GM18519 (cell line): Measurements from ENCODE around the gene HENMT1.
"Not testable (repeated sequence)": the region's sequence is repeated elsewhere in the genome, so short reads cannot be mapped to it uniquely, and the experiment has no call there.

ENCODE experiments used
- ATAC-seq: cut with Tn5 transposase; IDR thresholded peaks from one replicate; pipeline ENCODE4 v1.9.1; 2021; ENCODE audit warnings: mild to moderate bottlenecking, moderate library complexity; ENCODE audit not compliant: unreplicated experiment, low FRiP score

HENMT1 gene

DNA sequence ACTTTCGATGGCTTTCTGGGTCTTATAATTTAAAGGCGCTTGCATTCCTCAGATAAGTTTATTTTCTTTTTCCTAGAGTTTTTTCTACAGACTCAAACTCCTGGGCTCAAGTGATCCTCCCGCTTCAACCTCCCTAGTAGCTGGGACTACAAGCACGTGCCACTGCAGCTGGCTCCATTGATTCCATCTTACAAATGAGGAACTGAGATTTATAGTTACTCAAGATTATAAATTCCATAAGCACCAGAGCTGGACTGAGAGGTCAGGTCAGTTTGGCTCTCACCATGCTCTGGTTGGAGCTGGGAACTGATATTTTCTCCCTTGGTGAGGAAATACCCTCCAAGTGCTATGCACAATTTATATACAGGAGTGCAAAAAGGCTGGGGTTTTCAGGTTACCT is 17.8 kb upstream of the HENMT1 start:
- ATAC-seq, result no peak

DNA sequence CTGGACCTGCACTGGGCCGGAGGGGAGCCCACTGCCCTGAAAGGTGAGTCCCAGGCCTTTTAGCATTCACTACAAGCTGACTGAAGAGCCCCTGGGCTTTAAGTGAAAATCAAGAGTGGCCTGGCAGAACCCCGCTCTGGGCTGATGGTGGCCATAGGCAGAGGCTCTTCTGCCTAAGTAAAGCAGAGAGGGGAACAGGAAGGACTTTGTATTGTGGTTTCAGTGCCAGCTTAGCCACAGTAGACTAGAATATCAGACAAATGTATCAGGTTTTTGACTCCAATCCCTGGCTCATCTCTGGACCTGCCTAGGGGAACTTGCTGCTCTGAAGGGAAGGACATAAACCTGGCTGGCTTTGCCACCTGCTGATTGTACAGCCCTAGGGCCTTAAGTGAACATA is 10.2 kb upstream of the HENMT1 start:
- no peak for ATAC-seq

DNA sequence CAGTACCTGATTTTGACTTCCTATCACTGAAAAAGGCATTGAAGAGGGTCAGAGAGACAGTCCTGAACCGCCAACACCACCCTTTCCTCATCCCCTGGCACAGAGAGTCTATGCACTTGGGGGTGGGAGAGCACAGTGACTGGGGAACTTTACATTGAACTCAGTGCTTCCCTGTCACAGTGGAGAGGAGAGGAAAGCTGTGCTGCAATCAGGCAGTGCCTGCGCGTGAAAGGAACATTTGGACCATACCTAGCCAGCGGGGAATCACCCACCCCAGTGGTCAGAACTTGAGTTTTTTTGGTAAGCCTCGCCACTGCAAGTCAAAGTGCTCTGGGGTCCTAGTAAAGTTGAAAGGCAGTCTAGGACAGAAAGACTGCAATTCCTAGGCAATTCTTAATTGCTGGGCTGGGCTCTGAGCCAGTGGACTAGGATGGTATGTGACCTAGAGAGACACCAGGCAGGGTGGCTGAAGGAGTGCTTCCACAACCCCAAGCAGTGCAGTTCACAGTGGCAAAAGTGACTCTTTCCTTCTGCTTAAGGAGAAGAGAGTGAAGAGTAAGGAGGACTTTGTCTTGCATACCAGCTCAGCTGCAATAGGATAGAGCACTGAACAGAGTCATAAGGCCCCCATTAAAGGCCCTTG is 9.4 kb upstream of the HENMT1 start:
- ATAC-seq, result no peak

DNA sequence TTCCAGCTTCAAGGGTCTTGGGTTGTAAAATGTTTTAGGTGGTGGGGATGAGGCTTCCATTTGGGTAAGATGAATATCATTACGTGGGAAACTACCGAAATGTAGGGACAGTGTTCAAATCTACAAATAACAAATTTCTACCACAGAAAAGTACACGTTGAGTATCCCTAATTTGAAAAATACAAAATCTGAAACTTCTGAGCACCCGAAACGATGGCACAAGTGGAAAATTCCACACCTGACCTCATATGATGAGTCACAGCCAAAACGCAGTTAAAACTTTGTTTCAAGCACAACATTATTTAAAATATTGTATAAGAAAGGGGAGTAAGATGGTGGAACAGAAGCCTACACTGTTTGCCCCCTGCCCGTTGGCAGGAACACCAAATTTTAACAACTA is 8.8 kb upstream of the HENMT1 start:
- no peak for ATAC-seq

DNA sequence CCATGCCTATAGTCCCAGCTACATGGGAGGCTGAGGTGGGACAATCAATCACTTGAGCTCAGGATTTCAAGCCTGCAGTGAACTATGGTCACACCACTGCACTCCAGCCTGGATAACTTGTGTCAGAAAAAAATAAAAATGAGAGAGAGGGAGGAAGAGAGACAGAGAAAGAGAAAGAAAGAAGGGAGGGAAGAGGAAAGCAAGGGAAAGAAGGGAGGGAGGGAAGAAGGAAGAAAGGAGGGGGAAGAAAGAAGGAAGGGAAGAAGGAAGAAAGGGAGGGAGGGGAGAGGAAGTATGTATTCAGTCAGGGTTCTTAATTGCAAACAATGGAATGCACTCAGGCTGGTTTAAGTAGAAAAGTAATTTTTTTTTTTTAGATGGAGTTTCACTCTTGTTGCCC is 7.9 kb upstream of the HENMT1 start:
- ATAC-seq, result no peak

DNA sequence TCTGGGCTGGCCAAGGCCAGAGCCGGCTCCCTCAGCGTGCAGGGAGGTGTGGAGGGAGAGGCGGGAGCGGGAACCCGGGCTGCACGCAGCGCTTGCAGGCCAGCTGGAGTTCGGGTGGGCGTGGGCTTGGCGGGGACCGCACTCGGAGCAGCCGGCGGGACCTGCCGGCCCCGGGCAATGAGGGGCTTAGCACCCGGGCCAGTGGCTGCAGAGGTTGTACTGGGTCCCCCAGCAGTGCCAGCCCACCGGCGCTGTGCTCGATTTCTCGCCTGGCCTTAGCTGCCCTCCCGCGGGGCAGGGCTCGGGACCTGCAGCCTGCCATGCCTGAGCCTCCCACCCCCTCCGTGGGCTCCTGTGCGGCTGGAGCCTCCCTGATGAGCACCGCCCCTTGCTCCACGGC is 6.5 kb upstream of the HENMT1 start:
- ATAC-seq, result not testable (repeated sequence)

DNA sequence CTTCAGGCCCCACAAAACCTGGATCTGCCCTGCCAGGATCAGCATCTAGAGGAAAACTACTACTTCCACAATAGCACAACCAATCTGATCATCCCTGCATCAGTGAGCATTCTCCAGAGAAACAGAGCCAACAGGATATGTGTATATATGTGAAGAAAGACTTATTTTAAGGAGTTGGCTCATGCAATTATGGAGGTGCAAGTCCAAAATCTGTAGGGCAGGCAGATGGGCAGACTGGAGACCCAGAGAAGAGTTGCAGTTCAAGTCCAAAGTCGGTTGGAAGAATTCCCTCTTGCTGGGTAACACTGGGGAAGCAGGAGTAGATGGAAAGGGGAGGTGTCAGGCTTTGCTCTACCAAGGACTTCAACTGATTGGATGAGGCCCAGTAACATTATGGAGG is 4.9 kb upstream of the HENMT1 start:
- ATAC-seq, result no peak

DNA sequence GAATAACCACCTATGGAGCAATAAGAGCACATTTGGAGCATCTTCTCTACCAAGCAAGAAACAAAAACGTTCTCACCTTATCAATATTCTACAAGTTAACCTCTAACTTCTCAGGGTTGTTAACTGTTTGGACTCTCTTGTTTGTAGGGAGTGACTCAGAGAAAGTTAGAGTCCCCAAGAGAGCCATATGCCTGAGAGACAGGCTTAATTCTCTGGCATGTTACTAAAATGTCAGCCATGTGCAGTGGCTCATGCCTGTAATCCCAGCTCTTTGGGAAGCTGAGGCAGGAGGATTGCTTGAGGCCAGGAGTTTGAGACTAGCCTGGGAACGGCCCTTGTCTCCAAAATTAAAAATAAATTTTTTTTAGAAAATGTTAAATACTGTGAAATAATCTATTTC is 4.2 kb upstream of the HENMT1 start:
- no peak for ATAC-seq

DNA sequence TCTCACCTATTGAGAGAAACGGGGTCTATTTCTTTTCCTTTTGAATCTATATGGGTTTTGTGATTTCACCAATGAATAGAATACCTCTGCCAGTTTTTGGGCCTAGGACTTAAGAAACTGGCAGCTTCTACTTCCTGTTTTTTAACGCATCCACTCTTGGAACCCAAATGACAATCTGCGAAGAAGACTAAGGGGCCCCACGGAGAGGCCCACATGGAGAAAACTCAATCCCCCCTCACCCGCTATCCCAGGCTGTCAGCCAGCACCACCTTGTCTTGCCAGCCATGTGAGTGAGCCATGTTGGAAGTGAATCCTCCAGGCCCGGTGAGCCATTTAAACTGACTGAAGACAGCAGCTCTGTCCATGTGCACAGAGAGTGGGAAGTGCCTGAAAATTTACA is 3.6 kb upstream of the HENMT1 start:
- ATAC-seq, result no peak

DNA sequence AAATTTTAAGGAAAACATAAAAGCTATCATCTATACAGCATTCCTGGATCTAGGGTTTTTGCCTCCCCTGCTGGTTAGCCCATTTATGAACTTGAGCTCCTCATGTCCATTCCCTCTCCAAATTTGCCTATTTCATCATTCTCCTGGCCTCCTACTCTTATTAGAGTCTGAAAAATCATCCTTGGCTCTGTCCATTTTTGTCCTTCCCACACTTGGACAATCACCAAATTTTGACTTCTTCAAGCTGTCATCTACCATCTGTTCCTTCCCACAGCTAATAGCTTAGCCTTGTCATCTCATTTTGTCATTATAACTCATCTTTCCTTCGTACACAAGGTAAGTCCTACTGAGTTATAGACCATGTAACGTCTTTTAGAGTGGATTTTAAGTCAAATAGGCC is 2.2 kb upstream of the HENMT1 start:
- no peak for ATAC-seq

DNA sequence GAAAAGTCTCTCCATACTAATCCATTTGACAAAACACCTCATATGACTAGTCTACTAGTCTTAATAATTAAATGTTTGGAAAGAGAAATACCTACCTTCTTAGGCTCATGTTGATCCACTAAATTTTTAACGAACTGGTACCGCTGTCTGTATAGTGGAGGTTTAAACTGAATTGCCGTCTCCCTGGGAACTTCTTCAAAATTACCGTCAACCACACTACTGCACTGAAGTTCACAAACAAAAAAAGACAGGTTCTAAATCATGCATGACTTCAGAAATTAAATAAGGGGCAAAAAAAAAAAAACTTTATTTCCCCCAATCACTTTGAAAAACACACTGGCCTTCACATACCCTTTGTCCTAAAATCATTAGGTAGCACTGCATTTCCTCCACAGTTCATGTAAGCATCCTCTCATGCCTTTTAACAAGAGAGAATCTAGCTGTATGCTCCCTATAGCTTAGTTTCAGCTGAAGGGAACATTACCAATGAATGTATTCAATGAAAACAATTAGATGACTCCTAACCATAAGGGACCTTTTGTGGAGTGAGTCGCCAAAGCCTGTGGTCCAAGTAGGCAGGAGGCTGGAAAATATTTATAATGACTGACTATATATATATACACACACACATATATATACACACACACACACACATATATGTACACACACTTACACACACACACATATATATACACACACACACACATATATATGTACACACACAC is 3.4 kb downstream of the HENMT1 start:
- ATAC-seq, result no peak

DNA sequence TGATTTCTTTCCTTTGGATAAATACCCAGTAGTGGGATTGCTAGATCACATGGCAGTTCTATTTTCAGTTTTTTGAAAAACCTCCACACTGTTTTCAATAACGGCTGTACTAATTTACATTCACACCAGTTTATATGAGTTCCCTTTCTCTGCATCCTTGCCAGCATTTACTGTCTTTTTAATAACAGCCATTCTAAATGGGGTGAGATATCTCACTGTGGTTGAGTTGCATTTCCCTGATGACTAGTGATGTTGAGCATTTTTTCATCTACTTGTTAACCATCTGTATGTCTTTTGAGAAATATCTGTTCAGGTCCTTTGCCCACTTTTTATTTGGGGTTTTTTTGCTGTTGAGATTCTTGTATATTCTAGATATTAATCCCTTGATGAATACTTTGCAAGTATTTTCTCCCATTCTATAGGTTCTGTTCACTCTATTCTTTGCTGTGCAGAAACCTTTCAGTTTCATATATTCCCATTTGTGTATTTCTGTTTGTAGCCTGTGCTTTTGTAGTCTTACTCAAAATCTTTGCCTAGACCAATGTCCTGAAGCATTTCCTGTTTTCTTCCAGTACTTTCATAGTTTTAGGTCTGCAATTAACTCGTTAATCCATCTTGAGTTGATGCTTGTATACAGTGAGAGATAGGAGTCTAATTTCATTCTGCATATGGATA is 7.3 kb downstream of the HENMT1 start:
- ATAC-seq, result no peak

DNA sequence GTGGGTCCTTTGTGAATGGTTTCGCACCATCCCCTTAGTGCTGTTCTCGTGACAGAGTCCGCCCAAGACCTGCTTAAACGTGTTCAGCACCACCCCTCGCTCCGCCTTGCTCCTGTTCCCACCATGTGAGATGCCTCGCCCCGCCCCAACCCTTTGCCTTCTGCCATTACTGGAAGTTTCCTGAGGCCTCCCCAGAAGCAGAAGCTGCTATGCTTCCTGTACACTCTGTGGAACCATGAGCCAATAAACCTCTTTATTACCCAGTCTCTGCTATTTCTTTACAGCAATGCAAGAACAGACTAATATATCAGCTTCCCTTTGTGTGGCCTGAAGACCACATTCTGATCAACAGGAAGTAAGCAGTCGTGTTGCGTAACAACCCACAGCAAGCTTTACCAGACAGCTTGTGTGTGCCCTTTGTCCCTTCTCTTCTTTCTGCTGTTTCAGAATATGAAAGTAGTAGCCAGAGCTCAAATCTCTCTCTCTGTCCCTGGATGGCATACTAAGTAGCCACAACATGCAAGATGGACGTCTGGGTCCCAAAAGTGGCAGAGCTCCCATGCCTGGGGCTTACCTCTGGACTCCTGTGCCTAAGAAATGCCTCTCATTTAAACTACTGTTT is 14.1 kb downstream of the HENMT1 start:
- ATAC-seq, result no peak

DNA sequence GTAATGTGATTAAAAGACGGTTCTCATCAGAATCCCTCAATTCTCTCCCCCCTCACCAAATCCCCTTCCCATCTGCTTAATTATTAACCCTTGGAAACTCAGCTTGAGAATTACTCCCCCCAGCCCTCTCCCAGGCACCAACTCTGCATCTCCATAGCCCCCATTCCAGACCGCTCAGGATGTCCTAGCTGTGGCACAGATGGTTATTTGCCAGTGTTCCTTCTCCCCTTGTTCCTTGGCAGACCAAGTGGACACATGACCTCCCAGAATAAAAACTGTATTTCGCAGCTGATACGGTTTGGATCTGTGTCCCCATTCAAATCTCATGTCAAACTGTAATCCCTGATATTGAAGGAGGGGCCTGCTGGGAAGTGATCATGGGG is 14.6 kb downstream of the HENMT1 start:
- ATAC-seq, result no peak

DNA sequence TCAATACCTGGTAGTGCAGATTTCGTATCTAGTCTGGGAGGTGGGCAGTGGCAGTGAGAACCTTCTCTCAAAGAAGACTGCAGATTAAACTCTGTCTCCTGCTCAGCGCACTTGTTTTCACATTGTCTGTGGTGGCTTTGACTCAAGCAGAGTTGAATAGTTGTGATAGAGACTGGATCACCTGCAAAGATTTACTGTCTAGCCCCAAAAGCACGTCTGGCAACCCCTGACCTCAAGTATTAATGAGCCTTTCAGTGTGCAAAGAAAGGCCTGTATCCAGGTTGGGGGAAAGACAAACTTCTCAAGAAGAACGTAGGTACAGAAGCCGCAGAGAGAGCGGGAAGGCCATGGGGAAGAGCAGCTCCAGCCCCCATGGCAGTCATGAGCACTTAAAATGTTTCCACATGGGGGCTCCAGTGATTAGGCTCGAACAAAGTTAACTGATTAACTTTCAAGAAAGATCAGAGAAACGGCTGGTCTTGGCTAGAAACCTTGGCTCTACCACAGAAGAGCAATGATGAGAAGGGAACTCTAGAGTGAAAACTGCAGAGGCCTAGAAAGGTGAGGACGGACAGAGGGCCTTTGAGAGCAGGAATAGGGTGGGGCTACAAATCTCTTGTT is 15.2 kb downstream of the HENMT1 start:
- no peak for ATAC-seq

DNA sequence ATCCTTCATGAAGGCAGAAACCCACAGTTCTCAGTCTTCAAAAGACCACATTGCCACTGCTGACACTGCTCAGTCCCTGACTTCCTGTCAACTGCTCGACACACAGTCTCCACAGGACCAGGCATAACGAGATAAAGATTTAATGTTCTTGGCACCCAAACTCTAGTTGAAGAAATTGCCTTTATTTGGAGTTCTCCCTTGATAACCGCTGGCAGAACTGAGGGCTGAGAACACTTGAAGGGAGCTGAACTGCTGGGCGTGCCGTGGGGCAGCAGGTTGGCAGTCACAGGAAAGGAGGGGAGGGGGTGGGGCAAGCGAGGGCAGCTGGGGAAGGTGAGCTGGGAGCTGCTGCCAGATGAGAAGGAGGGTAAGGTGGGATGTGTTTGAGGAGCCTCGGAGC is 15.9 kb downstream of the HENMT1 start:
- ATAC-seq, result no peak

DNA sequence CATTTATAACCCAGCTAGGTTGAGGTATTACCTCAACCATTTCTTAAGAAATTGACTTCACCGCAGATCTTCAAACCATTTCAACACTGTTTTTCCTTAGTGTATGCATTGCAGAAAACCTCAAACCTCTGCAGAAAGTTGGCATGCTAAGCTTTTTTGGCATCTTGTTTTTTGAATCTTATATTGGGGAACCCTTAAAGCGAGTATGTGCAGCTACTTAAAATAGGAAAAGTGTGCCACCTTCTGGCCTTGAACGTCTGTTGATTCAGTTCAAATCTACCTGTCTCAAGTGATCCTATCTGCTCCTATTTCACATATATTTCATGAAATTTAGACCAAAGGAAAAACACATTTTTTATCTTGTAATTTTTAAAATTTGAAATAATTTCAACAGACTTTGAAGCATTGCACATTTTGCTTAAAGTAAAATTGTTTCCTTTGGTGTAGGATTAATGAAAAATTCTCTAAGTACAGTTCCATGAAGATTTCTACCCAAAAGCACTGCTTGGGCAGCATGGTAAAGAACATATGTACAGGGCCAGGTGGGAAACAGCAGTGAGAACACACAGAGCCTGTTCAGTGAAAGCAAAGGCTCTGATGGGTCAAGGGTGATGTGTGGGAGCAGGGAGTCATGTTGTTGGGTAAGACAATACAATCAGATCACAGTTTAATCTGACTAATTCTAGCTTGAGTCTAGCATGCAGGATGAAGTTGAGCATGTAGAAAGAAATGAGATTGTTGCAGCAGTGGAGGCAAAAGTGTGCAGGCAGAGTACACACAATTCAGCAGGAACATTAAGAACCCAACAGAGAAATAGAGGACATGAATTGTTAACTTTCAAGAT is 17.2 kb downstream of the HENMT1 start:
- peak; percentile 48 for ATAC-seq

DNA sequence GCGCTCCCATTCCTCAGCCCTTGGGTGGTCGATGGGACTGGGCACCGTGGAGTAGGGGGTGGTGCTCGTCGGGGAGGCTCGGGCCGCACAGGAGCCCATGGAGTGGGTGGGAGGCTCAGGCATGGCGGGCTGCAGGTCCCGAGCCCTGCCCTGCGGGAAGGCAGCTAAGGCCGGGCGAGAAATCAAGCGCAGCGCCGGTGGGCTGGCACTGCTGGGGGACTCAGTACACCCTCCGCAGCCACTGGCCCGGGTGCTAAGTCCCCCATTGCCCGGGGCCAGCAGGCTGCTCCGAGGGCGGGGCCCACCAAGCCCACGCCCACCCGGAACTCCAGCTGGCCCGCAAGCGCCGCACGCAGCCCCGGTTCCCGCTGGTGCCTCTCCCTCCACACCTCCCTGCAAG is 20.0 kb downstream of the HENMT1 start:
- not testable (repeated sequence) for ATAC-seq

DNA sequence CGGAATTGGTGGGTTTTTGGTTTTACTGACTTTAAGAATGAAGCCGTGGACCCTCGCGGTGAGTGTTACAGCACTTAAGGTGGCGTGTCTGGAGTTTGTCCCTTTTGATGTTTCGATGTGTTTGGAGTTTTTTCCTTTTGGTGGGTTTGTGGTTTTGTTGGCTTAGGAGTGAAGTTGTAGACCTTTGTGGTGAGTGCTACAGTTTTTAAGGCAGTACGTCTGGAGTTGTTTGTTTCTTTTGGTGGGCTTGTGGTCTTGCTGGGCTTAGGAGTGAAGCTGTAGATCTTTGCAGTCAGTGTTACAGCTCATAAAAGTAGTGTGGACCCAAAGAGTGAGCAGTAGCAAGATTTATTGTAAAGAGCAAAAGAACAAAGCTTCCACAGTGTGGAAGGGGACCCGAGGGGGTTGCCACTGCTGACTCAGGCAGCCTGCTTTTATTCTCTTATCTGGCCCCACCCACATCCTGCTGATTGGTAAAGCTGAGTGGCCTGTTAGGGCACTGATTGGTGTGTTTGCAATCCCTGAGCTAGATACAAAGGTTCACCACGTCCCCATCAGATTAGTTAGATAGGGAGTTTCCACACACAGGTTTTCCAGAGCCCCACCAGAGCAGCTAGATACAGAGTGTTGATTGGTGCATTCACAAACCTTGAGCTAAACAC is 20.9 kb downstream of the HENMT1 start:
- ATAC-seq, result no peak

DNA sequence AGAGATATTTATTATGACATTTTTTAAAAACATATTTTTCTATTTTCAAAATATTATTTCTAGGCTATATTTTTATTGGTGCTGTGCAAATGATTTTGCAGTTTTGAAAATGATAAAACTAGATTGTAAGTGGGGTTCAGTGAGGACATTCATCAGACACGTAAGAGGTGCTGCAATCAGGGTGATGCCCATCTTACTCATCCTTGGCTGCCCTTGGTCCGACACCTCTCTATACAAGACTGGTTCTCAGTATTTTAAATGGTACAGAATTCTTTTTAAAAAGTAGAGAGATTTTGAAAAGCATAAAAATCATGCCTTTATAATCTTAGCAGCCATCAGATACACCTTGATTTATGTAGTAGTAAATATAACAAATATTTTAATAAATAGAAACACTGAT is 24.0 kb downstream of the HENMT1 start:
- ATAC-seq, result no peak
